H9 (cell line): ENCODE measurements around the gene OTUB1. TPM values are rescaled to one million over a fixed set of nuclear protein-coding genes. Genes with fewer than 3 reads are reported as not detected.

ENCODE experiments used
- DNase-seq: peaks from one replicate; pipeline ENCODE4 v3.0.0-alpha.2; 2017
- H2AFZ ChIP-seq: one replicate; pipeline ENCODE4 v1.6.1; 2013; ENCODE audit warnings: mild to moderate bottlenecking, low read length, control low read depth, moderate library complexity
- H2AK5ac ChIP-seq: 2 replicates; pipeline ENCODE4 v1.6.1; 2013; ENCODE audit warnings: low read length, control low read depth, mixed read lengths; ENCODE audit not compliant: insufficient read length
- H2BK120ac ChIP-seq: one replicate; pipeline ENCODE4 v1.6.1; 2013; ENCODE audit warnings: low read depth, mild to moderate bottlenecking, low read length, control low read depth, inconsistent platforms; ENCODE audit not compliant: poor library complexity, severe bottlenecking
- H2BK12ac ChIP-seq: 2 replicates; pipeline ENCODE4 v1.6.1; 2013; ENCODE audit warnings: low read length, control low read depth, mixed read lengths, low read depth; ENCODE audit not compliant: insufficient read length
- H2BK15ac ChIP-seq: 2 replicates; pipeline ENCODE4 v1.6.1; 2013; ENCODE audit warnings: low read depth, low read length, control low read depth
- H2BK20ac ChIP-seq: one replicate; pipeline ENCODE4 v1.6.1; 2013; ENCODE audit warnings: low read depth, mild to moderate bottlenecking, low read length, control low read depth, inconsistent platforms; ENCODE audit not compliant: poor library complexity, severe bottlenecking
- H2BK5ac ChIP-seq: 2 replicates; pipeline ENCODE4 v1.6.1; 2013; ENCODE audit warnings: low read length, control low read depth, mixed read lengths; ENCODE audit not compliant: insufficient read length
- H3K14ac ChIP-seq: 2 replicates; pipeline ENCODE4 v1.6.1; 2013; ENCODE audit warnings: low read length, control low read depth; ENCODE audit not compliant: insufficient read depth
- H3K18ac ChIP-seq: 2 replicates; pipeline ENCODE4 v1.6.1; 2013; ENCODE audit warnings: low read depth, mild to moderate bottlenecking, mixed read lengths, low read length, control low read depth; ENCODE audit not compliant: insufficient read length
- H3K23ac ChIP-seq: 2 replicates; pipeline ENCODE4 v1.6.1; 2013; ENCODE audit warnings: low read length, control low read depth, mixed read lengths, low read depth; ENCODE audit not compliant: insufficient read length
- H3K23me2 ChIP-seq: 2 replicates; pipeline ENCODE4 v1.6.1; 2013; ENCODE audit warnings: low read depth, mild to moderate bottlenecking, mixed read lengths, low read length, control low read depth; ENCODE audit not compliant: insufficient read length, poor library complexity, severe bottlenecking
- H3K27ac ChIP-seq: 2 replicates; pipeline ENCODE4 v1.5.1; 2013; ENCODE audit warnings: low read length, control low read depth, mixed read lengths, low read depth; ENCODE audit not compliant: insufficient read length
- H3K27me3 ChIP-seq: 2 replicates; pipeline ENCODE4 v1.6.1; 2013; ENCODE audit warnings: low read length, control low read depth, inconsistent platforms; ENCODE audit not compliant: insufficient read depth
- H3K4ac ChIP-seq: 2 replicates; pipeline ENCODE4 v1.6.1; 2013; ENCODE audit warnings: low read depth, mild to moderate bottlenecking, control low read depth, inconsistent platforms, low read length, moderate library complexity
- H3K4me1 ChIP-seq: 2 replicates; pipeline ENCODE4 v1.6.1; 2013; ENCODE audit warnings: low read length, control low read depth, inconsistent platforms; ENCODE audit not compliant: insufficient read depth
- H3K4me2 ChIP-seq: 2 replicates; pipeline ENCODE4 v1.6.1; 2013; ENCODE audit warnings: low read length, control low read depth, mixed read lengths; ENCODE audit not compliant: insufficient read length, insufficient read depth
- H3K56ac ChIP-seq: 2 replicates; pipeline ENCODE4 v1.6.1; 2013; ENCODE audit warnings: low read depth, mild to moderate bottlenecking, mixed read lengths, low read length, control low read depth; ENCODE audit not compliant: insufficient read length
- H3K79me1 ChIP-seq: 2 replicates; pipeline ENCODE4 v1.6.1; 2013; ENCODE audit warnings: low read depth, mild to moderate bottlenecking, moderate library complexity, low read length, control low read depth, inconsistent platforms; ENCODE audit not compliant: insufficient read depth, poor library complexity, severe bottlenecking
- H3K79me2 ChIP-seq: 2 replicates; pipeline ENCODE4 v1.6.1; 2013; ENCODE audit warnings: low read length, control low read depth, inconsistent platforms; ENCODE audit not compliant: insufficient read depth
- H3K9ac ChIP-seq: 2 replicates; pipeline ENCODE4 v1.6.1; 2013; ENCODE audit warnings: low read length, control low read depth, mixed read lengths; ENCODE audit not compliant: insufficient read length; ENCODE audit errors: extremely low read depth
- H3K9me3 ChIP-seq: one replicate; pipeline ENCODE4 v1.6.1; 2013; ENCODE audit warnings: low read depth, low read length, inconsistent platforms; ENCODE audit not compliant: control insufficient read depth
- H3T11ph ChIP-seq: one replicate; pipeline ENCODE4 v1.6.1; 2013; ENCODE audit warnings: mild to moderate bottlenecking, low read length, control low read depth, inconsistent platforms
- H4K20me1 ChIP-seq: one replicate; pipeline ENCODE4 v1.6.1; 2013; ENCODE audit not compliant: control insufficient read depth, insufficient read length, insufficient read depth
- H4K5ac ChIP-seq: 2 replicates; pipeline ENCODE4 v1.6.1; 2013; ENCODE audit warnings: low read depth, mild to moderate bottlenecking, mixed read lengths, low read length, control low read depth; ENCODE audit not compliant: insufficient read length
- H4K8ac ChIP-seq: replicated peaks from 2 replicates; pipeline ENCODE4 v1.6.1; 2013; ENCODE audit warnings: low read length, control low read depth, mixed read lengths, low read depth; ENCODE audit not compliant: insufficient read length
- H4K91ac ChIP-seq: 2 replicates; pipeline ENCODE4 v1.6.1; 2013; ENCODE audit warnings: low read depth, mild to moderate bottlenecking, moderate library complexity, mixed read lengths, low read length, control low read depth; ENCODE audit not compliant: insufficient read length
- H3K27ac Mint-ChIP-seq, 3 experiments: 2 replicates in 2 of 3; 3 replicates in 1 of 3; pipeline ENCODE4 v1.8.0; 2020 to 2021; ENCODE audit warnings: mixed read lengths in 3 of 3, mild to moderate bottlenecking in 1 of 3, moderate library complexity in 1 of 3
- H3K27me3 Mint-ChIP-seq: 2 replicates; pipeline ENCODE4 v1.8.0; 2021; ENCODE audit warnings: low read depth, mild to moderate bottlenecking, moderate library complexity, mixed read lengths
- H3K36me3 Mint-ChIP-seq, 3 experiments: 2 replicates in 2 of 3; 3 replicates in 1 of 3; pipeline ENCODE4 v1.8.0; 2020 to 2021; ENCODE audit warnings: low read depth in 3 of 3, mixed read lengths in 3 of 3; ENCODE audit not compliant: insufficient read depth in 1 of 3
- H3K4me1 Mint-ChIP-seq, 2 experiments: 2 replicates each; pipeline ENCODE4 v1.8.0; 2020; ENCODE audit warnings: mixed read lengths in 2 of 2
- H3K4me3 Mint-ChIP-seq, 2 experiments: 2 replicates in 1 of 2; 3 replicates in 1 of 2; pipeline ENCODE4 v1.8.0; 2020 to 2021; ENCODE audit warnings: mild to moderate bottlenecking in 2 of 2, mixed read lengths in 2 of 2, moderate library complexity in 1 of 2
- H3K9me3 Mint-ChIP-seq, 2 experiments: 2 replicates in 1 of 2; 3 replicates in 1 of 2; pipeline ENCODE4 v1.8.0; 2020; ENCODE audit warnings: mild to moderate bottlenecking in 2 of 2, mixed read lengths in 2 of 2, moderate library complexity in 1 of 2
- WGBS: extraction: QIAGEN DNeasy Blood & Tissue Kit; methylation state at CpG from one replicate; pipeline ENCODE4 v1.1.7; 2013; ENCODE audit warnings: missing lambda C conversion rate, low lambda C conversion rate, mixed read lengths; ENCODE audit not compliant: insufficient read length; ENCODE audit errors: extremely low coverage; 5-methylcytosine and 5-hydroxymethylcytosine counted together
- total RNA-seq: library from RNA; stranded (reverse); gene quantifications from 2 replicates; pipeline ENCODE4 v1.2.1, GENCODE V29; 2021
- TF ChIP-seq, protein P1 (sequence below): fragments of 200-600 bp; sonication (generic); conservative IDR thresholded peaks from 3 replicates; pipeline ENCODE4 v1.8.0; 2021; ENCODE audit warnings: antibody characterized with exemption, mild to moderate bottlenecking

OTUB1 gene
- total RNA-seq, 1 experiment from 2014 or later: 114 TPM

DNA sequence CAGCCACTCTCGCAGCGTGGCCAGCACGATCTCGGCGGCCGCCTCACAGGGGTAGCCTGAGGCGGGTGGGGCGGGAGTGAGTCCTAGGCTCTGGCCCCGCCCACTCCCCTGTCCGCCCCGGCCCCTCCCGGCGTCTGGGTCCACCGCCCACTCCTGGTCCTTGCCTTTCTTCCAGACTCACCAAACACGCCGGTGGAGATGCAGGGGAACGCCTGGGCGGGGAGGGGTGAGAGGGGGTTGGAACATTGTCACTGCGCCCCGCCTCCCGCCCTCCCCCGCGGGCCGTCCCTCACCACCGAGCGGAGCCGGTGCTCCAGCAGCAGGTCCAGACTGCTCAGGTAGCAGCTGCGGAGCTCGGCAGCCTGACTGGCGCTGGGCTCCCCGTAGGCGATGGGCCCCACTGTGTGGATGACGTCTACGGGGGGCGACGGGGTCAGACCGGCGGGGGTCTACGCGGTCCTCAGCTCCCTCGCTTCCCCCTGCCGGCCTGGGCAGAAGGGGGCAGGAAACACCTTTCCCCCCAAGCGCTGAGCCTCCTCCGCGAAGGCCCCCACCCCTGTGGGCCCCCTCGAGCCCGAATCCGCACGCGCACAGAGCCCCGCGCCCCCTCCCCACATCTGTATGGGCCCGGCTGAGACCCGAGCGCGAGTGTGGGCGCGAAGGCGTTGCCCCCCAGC is 13.2 kb downstream of the OTUB1 start:
- no peak overlapping the region for H4K91ac ChIP-seq
- no peak overlapping the region for H3K23ac ChIP-seq

More for the DNA sequence above, 13.2 kb downstream of the OTUB1 start:
- TF ChIP-seq, protein P1, sequence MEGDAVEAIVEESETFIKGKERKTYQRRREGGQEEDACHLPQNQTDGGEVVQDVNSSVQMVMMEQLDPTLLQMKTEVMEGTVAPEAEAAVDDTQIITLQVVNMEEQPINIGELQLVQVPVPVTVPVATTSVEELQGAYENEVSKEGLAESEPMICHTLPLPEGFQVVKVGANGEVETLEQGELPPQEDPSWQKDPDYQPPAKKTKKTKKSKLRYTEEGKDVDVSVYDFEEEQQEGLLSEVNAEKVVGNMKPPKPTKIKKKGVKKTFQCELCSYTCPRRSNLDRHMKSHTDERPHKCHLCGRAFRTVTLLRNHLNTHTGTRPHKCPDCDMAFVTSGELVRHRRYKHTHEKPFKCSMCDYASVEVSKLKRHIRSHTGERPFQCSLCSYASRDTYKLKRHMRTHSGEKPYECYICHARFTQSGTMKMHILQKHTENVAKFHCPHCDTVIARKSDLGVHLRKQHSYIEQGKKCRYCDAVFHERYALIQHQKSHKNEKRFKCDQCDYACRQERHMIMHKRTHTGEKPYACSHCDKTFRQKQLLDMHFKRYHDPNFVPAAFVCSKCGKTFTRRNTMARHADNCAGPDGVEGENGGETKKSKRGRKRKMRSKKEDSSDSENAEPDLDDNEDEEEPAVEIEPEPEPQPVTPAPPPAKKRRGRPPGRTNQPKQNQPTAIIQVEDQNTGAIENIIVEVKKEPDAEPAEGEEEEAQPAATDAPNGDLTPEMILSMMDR: no peak
- Histone ChIP-seq H3K79me2 (no peaks in the 10 kb centered on the region), H3K4ac (no peak overlapping the region), H2BK5ac (no peak overlapping the region), H3K4me1 (no peaks in the 10 kb centered on the region), H3K14ac (no peak overlapping the region), H2AK5ac (no peak overlapping the region), H4K20me1 (no peaks in the 10 kb centered on the region), H2BK120ac (no peak overlapping the region), H3K27me3 (peaks cover 3% of the 10 kb centered on the region; the same call in 1 of the 2 replicates), H4K5ac (no peak overlapping the region), H3K18ac (no peak overlapping the region), H4K8ac (no peak overlapping the region), H2BK20ac (no peak overlapping the region), H3T11ph (no peak overlapping the region), H3K56ac (no peak overlapping the region), H2BK12ac (no peak overlapping the region), H3K23me2 (peaks cover 11% of the 10 kb centered on the region), H3K27ac (no peak overlapping the region), H3K9me3 (no peaks in the 10 kb centered on the region), H2AFZ (no peak overlapping the region), H3K9ac (no peak overlapping the region), H3K79me1 (no peaks in the 10 kb centered on the region), H3K4me2 (peak overlapping the region; percentile 29), H2BK15ac (no peak overlapping the region)
- Mint-ChIP-seq H3K36me3 (peaks cover 13 to 37% (median 37%) of the 10 kb centered on the region in 3 experiments), H3K4me3 (peak overlapping the region; percentile 54 to 71), H3K4me1 (peaks cover 7 to 18% of the 10 kb centered on the region in 2 experiments), H3K27me3 (peaks cover 33% of the 10 kb centered on the region), H3K9me3 (no peaks in the 10 kb centered on the region), H3K27ac (no peak overlapping the region; a peak in 1 of 7 replicates)
- peak; percentile 92 for DNase-seq
- no CpG with 5 or more reads among the region's 59 CpGs for WGBS
